Left lung (tissue), 10 donors: ENCODE measurements around the gene ESRRB. TPM values are rescaled to one million over a fixed set of nuclear protein-coding genes. Genes with fewer than 3 reads are reported as not detected.

Experiments used
- ATAC-seq: fragments of 200-7000 bp; cut with Tn5 transposase; one replicate; pipeline ENCODE4 v1.9.1; 2020; ENCODE audit warnings: moderate library complexity
- DNase-seq, 4 donors: peaks; one replicate each; pipeline ENCODE4 v3.0.0-alpha.2; 2013 to 2020
- H3K27ac ChIP-seq, 2 donors: fragments of 200-600 bp; sonication (generic) in 1 of 2; one replicate each; pipeline versions ENCODE4 v1.5.0 to v1.8.0; 2020 to 2021
- H3K27me3 ChIP-seq, 2 donors: fragments of 200-600 bp; sonication (generic) in 1 of 2; one replicate each; pipeline versions ENCODE4 v1.5.0 to v1.8.0; 2020 to 2021
- H3K36me3 ChIP-seq, 2 donors: fragments of 200-600 bp; sonication (generic) in 1 of 2; one replicate each; pipeline versions ENCODE4 v1.5.0 to v1.8.0; 2020 to 2021
- H3K4me1 ChIP-seq, 2 donors: fragments of 200-600 bp; one replicate each; pipeline ENCODE4 v1.8.0; 2021
- H3K4me3 ChIP-seq, 2 donors: fragments of 200-600 bp; sonication (generic) in 1 of 2; one replicate each; pipeline versions ENCODE4 v1.5.0 to v1.8.0; 2020 to 2021; ENCODE audit warnings: mild to moderate bottlenecking in 1 of 2
- H3K9me3 ChIP-seq, 2 donors: fragments of 200-600 bp; sonication (generic) in 1 of 2; one replicate each; pipeline versions ENCODE4 v1.5.0 to v1.8.0; 2020 to 2021
- intact Hi-C, 2 donors: fragments of 100-400 bp; cut with DNase I; formaldehyde crosslinking; loops; one replicate each; pipeline versions ENCODE4 v1.11.2 to v1.14.2; 2022
- polyA plus RNA-seq, 6 donors: library from polyadenylated mRNA; unstranded; fragments of 120-200 nt; gene quantifications; one replicate each; pipeline ENCODE4 v1.2.1, GENCODE V29; 2013; ENCODE audit not compliant: insufficient read length in 6 of 6
- total RNA-seq, 2 donors: library from RNA; stranded (reverse); fragmentation: NEBNext Ultra II Directional; extraction: Animal tissue kit (Norgen Biotek cat#: 25700); gene quantifications; one replicate each; pipeline ENCODE4 v1.2.1, GENCODE V29; 2021
- TF ChIP-seq, protein P1 (sequence below), 2 donors: fragments of 200-600 bp; sonication (generic) in 1 of 2; IDR thresholded peaks; one replicate each; pipeline versions ENCODE4 v1.5.0 to v1.8.0; 2021; ENCODE audit warnings: antibody characterized with exemption in 2 of 2
- donor health status: DM: no; HTN: yes; CAD: no.
- donor health status: DM: no; HTN: no; CAD: no.

Gene ESRRB
- total and polyA plus RNA-seq, 8 donors, result 0.15 to 0.67 (median 0.40) TPM

GRCh38 chr14:76375484-76375883 is 453 bp upstream of the ESRRB start:
- Histone ChIP-seq H3K9me3 (no peaks in the 10 kb centered on the region), H3K4me3 (no peak overlapping the region), H3K27me3 (peaks cover 49 to 92% of the 10 kb centered on the region in 2 donors), H3K36me3 (no peaks in the 10 kb centered on the region), H3K27ac (no peak overlapping the region), H3K4me1 (peaks cover 7 to 8% of the 10 kb centered on the region in 2 donors)
- intact Hi-C loops, result no loop called here
- DNase-seq (no peak), ATAC-seq (no peak)
- TF ChIP-seq, protein P1, sequence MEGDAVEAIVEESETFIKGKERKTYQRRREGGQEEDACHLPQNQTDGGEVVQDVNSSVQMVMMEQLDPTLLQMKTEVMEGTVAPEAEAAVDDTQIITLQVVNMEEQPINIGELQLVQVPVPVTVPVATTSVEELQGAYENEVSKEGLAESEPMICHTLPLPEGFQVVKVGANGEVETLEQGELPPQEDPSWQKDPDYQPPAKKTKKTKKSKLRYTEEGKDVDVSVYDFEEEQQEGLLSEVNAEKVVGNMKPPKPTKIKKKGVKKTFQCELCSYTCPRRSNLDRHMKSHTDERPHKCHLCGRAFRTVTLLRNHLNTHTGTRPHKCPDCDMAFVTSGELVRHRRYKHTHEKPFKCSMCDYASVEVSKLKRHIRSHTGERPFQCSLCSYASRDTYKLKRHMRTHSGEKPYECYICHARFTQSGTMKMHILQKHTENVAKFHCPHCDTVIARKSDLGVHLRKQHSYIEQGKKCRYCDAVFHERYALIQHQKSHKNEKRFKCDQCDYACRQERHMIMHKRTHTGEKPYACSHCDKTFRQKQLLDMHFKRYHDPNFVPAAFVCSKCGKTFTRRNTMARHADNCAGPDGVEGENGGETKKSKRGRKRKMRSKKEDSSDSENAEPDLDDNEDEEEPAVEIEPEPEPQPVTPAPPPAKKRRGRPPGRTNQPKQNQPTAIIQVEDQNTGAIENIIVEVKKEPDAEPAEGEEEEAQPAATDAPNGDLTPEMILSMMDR (IDR thresholded peaks at IDR 0.05), result no peak

DNA sequence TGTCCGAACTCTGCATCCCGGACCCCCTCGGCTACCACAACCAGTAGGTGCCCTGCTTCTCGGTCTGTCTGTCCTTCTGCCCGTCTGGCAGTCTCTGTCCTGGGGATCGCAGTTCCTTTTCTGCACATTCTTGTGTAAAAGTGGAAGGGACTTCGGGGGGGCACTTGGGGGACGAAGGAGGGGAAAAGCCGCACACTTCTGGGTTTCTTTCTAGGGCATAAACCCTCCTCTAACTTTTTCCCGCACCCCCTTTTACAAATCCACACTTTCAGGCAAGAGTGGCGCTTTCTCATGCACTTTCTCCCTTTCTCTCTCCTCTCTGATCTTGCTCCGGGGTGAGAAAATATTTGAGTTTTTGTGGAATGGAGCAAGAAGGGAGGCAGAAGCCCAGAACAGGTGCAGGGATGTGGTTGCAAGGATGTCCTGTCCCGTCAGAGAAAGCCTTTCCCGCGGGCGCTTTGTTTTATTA is 506 bp downstream of the ESRRB start:
- TF ChIP-seq, protein P1 (IDR thresholded peaks at IDR 0.05), result no peak
- peaks cover 50 to 96% of the 10 kb centered on the region in 2 donors for H3K27me3 ChIP-seq
- no peak for ATAC-seq
- intact Hi-C loops, result no loop called here
- DNase-seq, result no peak
- H3K4me3 ChIP-seq, result no peak overlapping the region
- H3K27ac ChIP-seq, result no peak overlapping the region
- no peaks in the 10 kb centered on the region for H3K9me3 ChIP-seq
- H3K4me1 ChIP-seq, result peaks cover 7 to 8% of the 10 kb centered on the region in 2 donors
- no peaks in the 10 kb centered on the region for H3K36me3 ChIP-seq

DNA sequence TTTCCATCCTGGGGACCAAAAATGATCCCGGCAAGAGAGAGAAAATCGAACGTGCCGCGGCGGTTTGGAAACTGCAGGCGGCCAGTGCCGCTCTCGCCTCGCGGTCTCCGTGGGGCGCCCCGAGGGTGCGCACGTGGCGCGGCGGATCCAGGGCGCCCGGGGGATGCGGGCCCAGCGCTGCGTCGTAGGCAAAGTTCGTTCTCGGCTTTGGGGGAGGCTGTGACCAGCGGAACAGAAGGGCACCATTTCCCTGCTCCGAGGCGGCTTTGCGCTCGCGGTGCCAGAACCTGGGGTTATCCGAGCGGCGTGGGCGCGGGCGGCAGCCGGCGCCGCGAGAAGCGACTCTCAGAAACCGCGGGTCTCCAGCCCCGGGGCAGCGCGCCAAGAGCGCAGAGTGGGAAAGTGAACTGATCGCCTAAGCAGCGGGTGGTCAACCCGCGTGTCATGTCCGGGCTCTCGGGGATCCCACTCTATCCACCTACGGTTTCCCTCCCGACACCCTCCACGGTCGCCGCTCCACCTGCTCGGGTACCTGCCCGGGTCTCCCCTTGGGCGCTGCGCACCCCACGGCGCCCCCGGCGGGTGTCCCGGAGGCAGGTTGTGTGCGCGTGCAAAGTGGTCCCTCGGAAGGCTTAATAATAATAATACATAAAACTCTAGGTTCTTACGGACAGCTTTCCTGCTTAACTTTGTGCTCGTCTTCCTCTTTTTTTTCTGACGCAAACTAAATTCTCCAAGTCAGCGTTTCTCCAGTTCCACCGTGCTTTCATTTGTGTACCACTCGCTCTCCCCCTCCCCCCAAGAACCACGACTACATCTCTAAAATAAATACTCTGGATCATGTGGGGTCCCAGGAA is 1.2 kb downstream of the ESRRB start:
- Histone ChIP-seq H3K36me3 (no peaks in the 10 kb centered on the region), H3K27ac (no peak overlapping the region), H3K4me1 (peaks cover 7 to 8% of the 10 kb centered on the region in 2 donors), H3K27me3 (peaks cover 52 to 98% of the 10 kb centered on the region in 2 donors), H3K9me3 (no peaks in the 10 kb centered on the region), H3K4me3 (peak overlapping the region in 1 of 2 donors; percentile 3)
- DNase-seq, result no peak
- intact Hi-C loops, result no loop called here
- TF ChIP-seq, protein P1 (IDR thresholded peaks at IDR 0.05), result no peak
- no peak for ATAC-seq

DNA sequence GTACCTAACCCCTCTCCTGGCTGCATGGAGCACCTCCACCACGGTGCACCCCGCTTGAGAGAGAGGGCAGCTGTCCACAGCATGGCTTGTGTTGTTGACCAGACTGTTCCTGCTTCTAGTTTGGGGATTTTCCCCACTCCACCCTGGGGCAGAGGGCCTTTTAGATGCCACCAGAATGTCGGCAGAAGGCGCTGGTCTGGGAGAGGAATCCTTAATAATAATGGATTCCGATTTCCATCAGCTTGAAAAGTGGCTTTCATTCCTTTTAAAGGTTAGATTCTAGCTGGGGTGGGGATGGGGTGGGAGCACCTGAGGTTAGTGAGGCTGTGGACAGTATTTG is 1.8 kb downstream of the ESRRB start:
- intact Hi-C loops, result no loop called here
- H3K4me1 ChIP-seq, result peaks cover 7 to 8% of the 10 kb centered on the region in 2 donors
- H3K27me3 ChIP-seq, result peaks cover 57 to 98% of the 10 kb centered on the region in 2 donors
- no peak for DNase-seq
- no peak overlapping the region for H3K27ac ChIP-seq
- peak overlapping the region in 1 of 2 donors; percentile 3 for H3K4me3 ChIP-seq
- H3K36me3 ChIP-seq, result no peaks in the 10 kb centered on the region
- H3K9me3 ChIP-seq, result no peaks in the 10 kb centered on the region
- ATAC-seq, result no peak
- TF ChIP-seq, protein P1 (IDR thresholded peaks at IDR 0.05), result no peak

GRCh38 chr14:76380991-76381390 is 5.1 kb downstream of the ESRRB start:
- H3K4me1 ChIP-seq, result peaks cover 7 to 8% of the 10 kb centered on the region in 2 donors
- no peak overlapping the region for H3K4me3 ChIP-seq
- H3K9me3 ChIP-seq, result no peaks in the 10 kb centered on the region
- no peak overlapping the region for H3K27ac ChIP-seq
- TF ChIP-seq, protein P1 (IDR thresholded peaks at IDR 0.05), result no peak
- ATAC-seq (no peak), DNase-seq (no peak)
- no peaks in the 10 kb centered on the region for H3K36me3 ChIP-seq
- peaks cover 54 to 99% of the 10 kb centered on the region in 2 donors for H3K27me3 ChIP-seq
- intact Hi-C loops, result no loop called here
